IPS-11a (cell line): Measurements from ENCODE around the gene ATG4B.
A peak's percentile ranks its signal among the peaks of the same experiment; 100 is the strongest.
"Not testable (repeated sequence)": the region's sequence is repeated elsewhere in the genome, so short reads cannot be mapped to it uniquely, and the experiment has no call there.

Source experiments
- H3K4me3 ChIP-seq: one replicate; pipeline ENCODE4 v1.5.1; 2013; ENCODE audit warnings: low read depth, low read length, control low read depth

Gene ATG4B

GRCh38 chr2:241637018-241637794 lies at the start of gene ATG4B, which contains the start of gene THAP4:
Gene ATG4B, plus strand, starts transcription at chr2:241637693. Its CDS starts 22 bp downstream, at chr2:241637715.
Gene THAP4, minus strand, starts transcription at chr2:241637158. Its CDS starts 141 bp downstream, at chr2:241637017.
- H3K4me3 ChIP-seq: peak within 1 kb of the TSS; percentile 93

- H3K4me3 ChIP-seq: not testable (repeated sequence)
Measured at GRCh38 chr2:241589863-241590262, 47.6 kb upstream of the ATG4B start.

- not testable (repeated sequence) for H3K4me3 ChIP-seq
Measured at GRCh38 chr2:241590496-241591455, 46.7 kb upstream of the ATG4B start.

GRCh38 chr2:241592126-241592845 lies 45.2 kb upstream of the ATG4B start:
- H3K4me3 ChIP-seq: no peak overlapping the region

GRCh38 chr2:241593271-241593670 lies 44.2 kb upstream of the ATG4B start:
- H3K4me3 ChIP-seq: no peak overlapping the region

GRCh38 chr2:241595600-241596140 lies 41.8 kb upstream of the ATG4B start:
- H3K4me3 ChIP-seq: no peak overlapping the region

- H3K4me3 ChIP-seq: no peak overlapping the region
Measured at GRCh38 chr2:241597561-241597960, 39.9 kb upstream of the ATG4B start.

GRCh38 chr2:241598061-241598460 lies 39.4 kb upstream of the ATG4B start:
- no peak overlapping the region for H3K4me3 ChIP-seq

- no peak overlapping the region for H3K4me3 ChIP-seq
Measured at GRCh38 chr2:241598487-241598886, 39.0 kb upstream of the ATG4B start.

GRCh38 chr2:241599615-241600014 lies 37.9 kb upstream of the ATG4B start:
- no peak overlapping the region for H3K4me3 ChIP-seq

GRCh38 chr2:241601841-241602240 lies 35.7 kb upstream of the ATG4B start:
- H3K4me3 ChIP-seq: no peak overlapping the region

GRCh38 chr2:241602720-241603119 lies 34.8 kb upstream of the ATG4B start:
- no peak overlapping the region for H3K4me3 ChIP-seq

GRCh38 chr2:241603686-241604085 lies 33.8 kb upstream of the ATG4B start:
- H3K4me3 ChIP-seq: no peak overlapping the region

GRCh38 chr2:241606186-241606585 lies 31.3 kb upstream of the ATG4B start:
- H3K4me3 ChIP-seq: no peak overlapping the region

GRCh38 chr2:241607162-241607885 lies 30.2 kb upstream of the ATG4B start:
- no peak overlapping the region for H3K4me3 ChIP-seq

- no peak overlapping the region for H3K4me3 ChIP-seq
Measured at GRCh38 chr2:241608881-241609280, 28.6 kb upstream of the ATG4B start.

GRCh38 chr2:241609859-241610793 lies 27.4 kb upstream of the ATG4B start:
- H3K4me3 ChIP-seq: peak overlapping the region; percentile 36

- H3K4me3 ChIP-seq: no peak overlapping the region
Measured at GRCh38 chr2:241611062-241611461, 26.4 kb upstream of the ATG4B start.
